Measurements from ENCODE around the gene CNTNAP2. TPM values are rescaled to one million over a fixed set of nuclear protein-coding genes. Genes with fewer than 3 reads are reported as not detected.

Gene CNTNAP2
- total RNA-seq, 2 experiments from 2014 or later = not detected

DNA sequence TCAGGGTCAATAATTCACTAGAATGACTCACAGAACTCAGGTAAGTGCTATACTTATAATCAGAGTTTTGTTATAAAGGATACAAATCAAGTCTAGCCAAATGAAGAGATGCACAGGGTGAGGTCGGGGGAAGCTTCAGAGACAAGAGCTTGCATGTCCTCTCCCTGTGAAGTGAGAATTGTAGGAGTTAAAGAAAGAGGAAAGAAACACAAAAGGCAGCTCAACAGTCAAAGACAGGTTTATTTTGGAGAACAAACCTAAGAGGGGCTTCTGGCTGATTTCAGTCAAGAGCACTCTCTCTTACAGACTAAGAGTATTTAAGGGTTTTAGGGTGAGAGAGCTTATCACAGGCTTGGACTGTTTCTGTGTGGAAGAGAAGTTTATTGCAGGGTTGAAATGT lies 1873.5 kb downstream of the CNTNAP2 start:
- ATAC-seq (ENCODE audit: poor library complexity) (no peak), DNase-seq (no peak)
- intact Hi-C loops (cut with DNase I, micrococcal nuclease) = no loop called here
- no peak overlapping the region for H3K4me3 ChIP-seq (ENCODE audit: low read length)
- H3K4me1 ChIP-seq (ENCODE audit: insufficient read depth, low read length) = no peaks in the 10 kb centered on the region
- no peaks in the 10 kb centered on the region for H3K27me3 ChIP-seq (ENCODE audit: control insufficient read depth in 1 of 2, insufficient read depth in 2 of 2, low read length in 2 of 2)
- no peaks in the 10 kb centered on the region for H3K4me1 Mint-ChIP-seq (ENCODE audit: low read depth)
- H3K36me3 ChIP-seq (ENCODE audit: insufficient read depth, low read length) = no peaks in the 10 kb centered on the region
- H3K36me3 Mint-ChIP-seq (ENCODE audit: low read depth) = no peaks in the 10 kb centered on the region
- ChIA-PET POLR2A (no interaction called here), CTCF (no interaction called here)
- peaks cover 5% of the 10 kb centered on the region for H3K27me3 Mint-ChIP-seq
- H3K4me3 Mint-ChIP-seq = no peak overlapping the region
- TF ChIP-seq, protein P1, sequence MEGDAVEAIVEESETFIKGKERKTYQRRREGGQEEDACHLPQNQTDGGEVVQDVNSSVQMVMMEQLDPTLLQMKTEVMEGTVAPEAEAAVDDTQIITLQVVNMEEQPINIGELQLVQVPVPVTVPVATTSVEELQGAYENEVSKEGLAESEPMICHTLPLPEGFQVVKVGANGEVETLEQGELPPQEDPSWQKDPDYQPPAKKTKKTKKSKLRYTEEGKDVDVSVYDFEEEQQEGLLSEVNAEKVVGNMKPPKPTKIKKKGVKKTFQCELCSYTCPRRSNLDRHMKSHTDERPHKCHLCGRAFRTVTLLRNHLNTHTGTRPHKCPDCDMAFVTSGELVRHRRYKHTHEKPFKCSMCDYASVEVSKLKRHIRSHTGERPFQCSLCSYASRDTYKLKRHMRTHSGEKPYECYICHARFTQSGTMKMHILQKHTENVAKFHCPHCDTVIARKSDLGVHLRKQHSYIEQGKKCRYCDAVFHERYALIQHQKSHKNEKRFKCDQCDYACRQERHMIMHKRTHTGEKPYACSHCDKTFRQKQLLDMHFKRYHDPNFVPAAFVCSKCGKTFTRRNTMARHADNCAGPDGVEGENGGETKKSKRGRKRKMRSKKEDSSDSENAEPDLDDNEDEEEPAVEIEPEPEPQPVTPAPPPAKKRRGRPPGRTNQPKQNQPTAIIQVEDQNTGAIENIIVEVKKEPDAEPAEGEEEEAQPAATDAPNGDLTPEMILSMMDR (IDR thresholded peaks at IDR 0.05) = no peak
- H3K27ac Mint-ChIP-seq = no peak overlapping the region
- H3K9me3 ChIP-seq (ENCODE audit: control insufficient read depth in 1 of 2, insufficient read depth in 1 of 2, low read length in 2 of 2) = no peaks in the 10 kb centered on the region
- no peak overlapping the region for H3K27ac ChIP-seq (ENCODE audit: low read depth in 1 of 2, low read length in 2 of 2)
- peaks cover 4% of the 10 kb centered on the region for H3K9me3 Mint-ChIP-seq

DNA sequence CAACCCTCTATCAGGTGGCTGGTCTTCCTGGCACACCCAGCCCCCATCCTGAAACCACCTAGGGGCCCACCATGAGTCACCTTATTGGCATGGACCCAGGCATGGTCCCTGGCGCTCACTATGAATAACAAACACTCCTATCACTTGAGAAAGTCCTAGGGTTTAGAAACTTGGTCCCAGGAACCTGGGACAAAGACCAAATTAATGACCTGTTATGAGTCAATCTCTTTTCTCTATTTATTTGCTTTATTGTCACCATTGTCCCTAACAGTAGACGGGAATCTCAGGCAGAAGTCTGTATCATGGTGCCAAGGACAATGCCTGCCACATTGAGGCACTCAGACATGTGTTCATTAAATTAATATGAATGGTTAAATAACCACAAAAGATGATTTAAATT lies 1874.3 kb downstream of the CNTNAP2 start:
- no peak overlapping the region for H3K27ac ChIP-seq (ENCODE audit: low read depth in 1 of 2, low read length in 2 of 2)
- intact Hi-C loops (cut with DNase I, micrococcal nuclease) = no loop called here
- Mint-ChIP-seq H3K9me3 (peaks cover 4% of the 10 kb centered on the region), H3K4me3 (no peak overlapping the region), H3K36me3 (ENCODE audit: low read depth) (no peaks in the 10 kb centered on the region), H3K4me1 (ENCODE audit: low read depth) (no peaks in the 10 kb centered on the region), H3K27me3 (peaks cover 5% of the 10 kb centered on the region), H3K27ac (no peak overlapping the region)
- H3K27me3 ChIP-seq (ENCODE audit: control insufficient read depth in 1 of 2, insufficient read depth in 2 of 2, low read length in 2 of 2) = no peaks in the 10 kb centered on the region
- H3K9me3 ChIP-seq (ENCODE audit: control insufficient read depth in 1 of 2, insufficient read depth in 1 of 2, low read length in 2 of 2) = no peaks in the 10 kb centered on the region
- no peaks in the 10 kb centered on the region for H3K36me3 ChIP-seq (ENCODE audit: insufficient read depth, low read length)
- POLR2A ChIA-PET = no interaction called here
- CTCF ChIA-PET = no interaction called here
- no peak overlapping the region for H3K4me3 ChIP-seq (ENCODE audit: low read length)
- H3K4me1 ChIP-seq (ENCODE audit: insufficient read depth, low read length) = no peaks in the 10 kb centered on the region
- DNase-seq (no peak), ATAC-seq (ENCODE audit: poor library complexity) (no peak)
- TF ChIP-seq, protein P1 (IDR thresholded peaks at IDR 0.05) = no peak

DNA sequence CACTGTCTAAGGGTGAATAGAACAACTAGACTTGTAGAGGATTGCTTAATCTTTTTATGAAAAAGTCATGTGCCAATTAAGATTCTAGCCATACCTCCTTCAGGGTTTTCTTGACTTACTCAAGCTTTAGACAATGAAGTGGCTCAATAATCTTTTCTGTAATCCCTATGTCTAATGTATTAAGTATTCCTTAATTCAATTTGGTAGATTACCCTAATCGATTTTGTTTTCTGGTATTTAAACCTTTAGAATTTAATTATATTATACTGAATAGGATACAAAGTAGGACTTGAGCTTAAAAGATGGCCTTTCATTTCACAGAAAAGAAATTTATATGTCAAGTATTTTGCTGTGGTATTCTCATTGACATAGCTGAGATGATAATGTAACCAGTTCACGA lies 1876.1 kb downstream of the CNTNAP2 start:
- ATAC-seq (ENCODE audit: poor library complexity) (no peak), DNase-seq (no peak)
- CTCF ChIA-PET = no interaction called here
- no peak overlapping the region for H3K4me3 Mint-ChIP-seq
- H3K9me3 Mint-ChIP-seq = peaks cover 7% of the 10 kb centered on the region
- H3K36me3 ChIP-seq (ENCODE audit: insufficient read depth, low read length) = no peaks in the 10 kb centered on the region
- H3K27ac Mint-ChIP-seq = no peak overlapping the region
- POLR2A ChIA-PET = no interaction called here
- H3K4me1 ChIP-seq (ENCODE audit: insufficient read depth, low read length) = no peaks in the 10 kb centered on the region
- H3K4me3 ChIP-seq (ENCODE audit: low read length) = no peak overlapping the region
- TF ChIP-seq, protein P1 (IDR thresholded peaks at IDR 0.05) = no peak
- intact Hi-C loops (cut with DNase I, micrococcal nuclease) = no loop called here
- H3K27me3 ChIP-seq (ENCODE audit: control insufficient read depth in 1 of 2, insufficient read depth in 2 of 2, low read length in 2 of 2) = no peaks in the 10 kb centered on the region
- no peaks in the 10 kb centered on the region for H3K4me1 Mint-ChIP-seq (ENCODE audit: low read depth)
- H3K36me3 Mint-ChIP-seq (ENCODE audit: low read depth) = no peaks in the 10 kb centered on the region
- H3K9me3 ChIP-seq (ENCODE audit: control insufficient read depth in 1 of 2, insufficient read depth in 1 of 2, low read length in 2 of 2) = peaks cover 0 to 5% of the 10 kb centered on the region in 2 experiments
- peaks cover 5% of the 10 kb centered on the region for H3K27me3 Mint-ChIP-seq
- H3K27ac ChIP-seq (ENCODE audit: low read depth in 1 of 2, low read length in 2 of 2) = no peak overlapping the region

All from CD4-positive, alpha-beta T cell (primary cell).